ENCODE results near the gene GPSM1. TPM values are rescaled to one million over a fixed set of nuclear protein-coding genes. Genes with fewer than 3 reads are reported as not detected.

Gene GPSM1
- total RNA-seq, 1 donor from 2014 or later, result 69.0 TPM

DNA sequence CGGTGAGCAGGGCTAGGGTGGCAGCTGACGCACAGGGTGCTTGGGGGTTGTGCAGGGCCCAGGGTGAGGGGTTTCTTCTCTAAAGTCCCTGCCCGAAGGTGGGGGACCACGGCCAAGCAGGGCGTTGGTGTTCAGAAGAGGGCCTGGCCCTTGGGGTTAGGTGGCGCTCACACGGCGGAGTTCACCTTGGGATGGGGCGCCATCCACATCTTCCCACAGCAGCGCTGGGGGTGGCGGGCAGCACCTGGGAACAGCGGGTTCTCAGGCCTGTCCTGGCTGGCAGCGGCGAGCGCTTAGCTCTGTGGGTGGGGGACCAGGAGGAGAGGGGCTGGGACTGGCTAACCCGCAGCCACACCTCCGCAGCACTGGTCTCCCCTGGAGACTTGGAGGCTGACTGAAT is 6.1 kb downstream of the GPSM1 start:
- Histone ChIP-seq H3K36me3 (peaks cover 35% of the 10 kb centered on the region), H3K4me1 (peaks cover 24% of the 10 kb centered on the region), H3K4me3 (no peak overlapping the region), H3K27ac (replicated peaks) (no peak overlapping the region), H3K27me3 (ENCODE audit: low read depth) (no peaks in the 10 kb centered on the region), H3K9me3 (replicated peaks) (no peaks in the 10 kb centered on the region)
- DNase-seq, result no peak
- no peak for TF ChIP-seq CTCF (IDR thresholded peaks at IDR 0.05; ENCODE audit: borderline replicate concordance)
- intact Hi-C loops (cut with micrococcal nuclease), result no loop called here

GRCh38 chr9:136334541-136334940 is 7.2 kb downstream of the GPSM1 start:
- H3K36me3 ChIP-seq, result peaks cover 39% of the 10 kb centered on the region
- intact Hi-C loops (cut with micrococcal nuclease), result no loop called here
- DNase-seq, result no peak

DNA sequence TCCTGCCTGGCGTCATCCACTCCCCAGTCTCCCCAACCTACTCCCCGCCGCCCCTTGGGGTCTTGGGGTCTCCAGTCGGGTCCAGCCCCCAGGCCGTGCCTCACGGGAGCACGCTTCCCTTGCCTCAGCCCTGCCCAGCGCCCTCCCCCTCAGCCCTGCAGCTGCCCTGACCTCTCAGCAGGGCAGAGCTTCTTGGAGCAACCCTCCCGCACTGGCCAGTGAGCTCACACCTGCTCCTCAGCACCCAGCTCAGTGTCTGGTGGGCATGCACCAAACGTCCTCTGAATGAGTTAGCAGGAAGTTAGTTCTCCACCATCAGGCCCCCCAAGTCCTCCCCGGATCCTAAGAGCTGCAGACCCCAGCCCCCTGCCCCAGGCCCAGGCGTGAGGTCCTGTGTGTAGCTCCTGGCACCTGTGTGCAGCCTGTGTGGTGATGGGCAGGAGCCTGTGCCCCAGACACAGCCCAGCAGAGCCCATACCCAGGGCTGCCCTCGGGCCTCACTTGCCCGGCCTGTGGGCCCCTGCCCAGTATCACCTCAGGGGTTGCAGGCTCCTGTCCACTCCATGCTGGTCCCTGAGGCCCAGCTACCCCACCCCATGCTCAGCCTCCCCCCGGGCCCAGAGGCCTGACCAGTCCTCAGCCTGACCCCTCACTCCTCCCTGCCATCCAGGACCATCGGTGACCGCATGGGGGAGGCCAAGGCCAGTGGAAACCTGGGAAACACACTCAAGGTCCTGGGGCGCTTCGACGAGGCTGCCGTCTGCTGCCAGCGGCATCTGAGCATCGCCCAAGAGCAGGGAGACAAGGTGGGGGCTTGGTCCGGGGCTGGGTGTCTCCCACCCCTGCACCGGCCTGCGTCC is 8.2 kb downstream of the GPSM1 start:
- Histone ChIP-seq H3K36me3 (peaks cover 39% of the 10 kb centered on the region), H3K9me3 (replicated peaks) (no peaks in the 10 kb centered on the region), H3K27me3 (ENCODE audit: low read depth) (no peaks in the 10 kb centered on the region), H3K27ac (replicated peaks) (no peak overlapping the region), H3K4me3 (no peak overlapping the region), H3K4me1 (peaks cover 16% of the 10 kb centered on the region)
- no peak for TF ChIP-seq CTCF (IDR thresholded peaks at IDR 0.05; ENCODE audit: borderline replicate concordance)
- DNase-seq, result no peak
- intact Hi-C loops (cut with micrococcal nuclease), result no loop called here

More at GRCh38 chr9:136334541-136334940, 7.2 kb downstream of the GPSM1 start:
- H3K4me1 ChIP-seq, result peaks cover 16% of the 10 kb centered on the region
- H3K27me3 ChIP-seq (ENCODE audit: low read depth), result no peaks in the 10 kb centered on the region
- TF ChIP-seq CTCF (IDR thresholded peaks at IDR 0.05; ENCODE audit: borderline replicate concordance), result no peak
- H3K9me3 ChIP-seq (replicated peaks), result no peaks in the 10 kb centered on the region
- no peak overlapping the region for H3K4me3 ChIP-seq
- H3K27ac ChIP-seq (replicated peaks), result no peak overlapping the region

GRCh38 chr9:136336156-136336870 is 9.0 kb downstream of the GPSM1 start:
- no peak overlapping the region for H3K27ac ChIP-seq (replicated peaks)
- no peaks in the 10 kb centered on the region for H3K27me3 ChIP-seq (ENCODE audit: low read depth)
- H3K9me3 ChIP-seq (replicated peaks), result no peaks in the 10 kb centered on the region
- H3K4me3 ChIP-seq, result no peak overlapping the region
- DNase-seq, result no peak
- no peak for TF ChIP-seq CTCF (IDR thresholded peaks at IDR 0.05; ENCODE audit: borderline replicate concordance)
- H3K36me3 ChIP-seq, result peaks cover 39% of the 10 kb centered on the region
- intact Hi-C loops (cut with micrococcal nuclease), result no loop called here
- peaks cover 21% of the 10 kb centered on the region for H3K4me1 ChIP-seq

GRCh38 chr9:136336881-136337280 is 9.5 kb downstream of the GPSM1 start:
- Histone ChIP-seq H3K9me3 (replicated peaks) (no peaks in the 10 kb centered on the region), H3K4me3 (no peak overlapping the region), H3K27me3 (ENCODE audit: low read depth) (no peaks in the 10 kb centered on the region), H3K27ac (replicated peaks) (no peak overlapping the region), H3K4me1 (peaks cover 27% of the 10 kb centered on the region), H3K36me3 (peaks cover 39% of the 10 kb centered on the region)
- no peak for TF ChIP-seq CTCF (IDR thresholded peaks at IDR 0.05; ENCODE audit: borderline replicate concordance)
- intact Hi-C loops (cut with micrococcal nuclease), result no loop called here
- no peak for DNase-seq

All from left ventricle myocardium inferior (tissue), 1 donor.